Measurements from ENCODE around the gene CFAP57.

- no peak for TF ChIP-seq RAD21 (IDR thresholded peaks at IDR 0.05 in 1 of 2, conservative IDR thresholded peaks at IDR 0.05 in 1 of 2; ENCODE audit: low read depth in 2 of 2, low read length in 2 of 2)
- TF ChIP-seq, protein P1, sequence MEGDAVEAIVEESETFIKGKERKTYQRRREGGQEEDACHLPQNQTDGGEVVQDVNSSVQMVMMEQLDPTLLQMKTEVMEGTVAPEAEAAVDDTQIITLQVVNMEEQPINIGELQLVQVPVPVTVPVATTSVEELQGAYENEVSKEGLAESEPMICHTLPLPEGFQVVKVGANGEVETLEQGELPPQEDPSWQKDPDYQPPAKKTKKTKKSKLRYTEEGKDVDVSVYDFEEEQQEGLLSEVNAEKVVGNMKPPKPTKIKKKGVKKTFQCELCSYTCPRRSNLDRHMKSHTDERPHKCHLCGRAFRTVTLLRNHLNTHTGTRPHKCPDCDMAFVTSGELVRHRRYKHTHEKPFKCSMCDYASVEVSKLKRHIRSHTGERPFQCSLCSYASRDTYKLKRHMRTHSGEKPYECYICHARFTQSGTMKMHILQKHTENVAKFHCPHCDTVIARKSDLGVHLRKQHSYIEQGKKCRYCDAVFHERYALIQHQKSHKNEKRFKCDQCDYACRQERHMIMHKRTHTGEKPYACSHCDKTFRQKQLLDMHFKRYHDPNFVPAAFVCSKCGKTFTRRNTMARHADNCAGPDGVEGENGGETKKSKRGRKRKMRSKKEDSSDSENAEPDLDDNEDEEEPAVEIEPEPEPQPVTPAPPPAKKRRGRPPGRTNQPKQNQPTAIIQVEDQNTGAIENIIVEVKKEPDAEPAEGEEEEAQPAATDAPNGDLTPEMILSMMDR (IDR thresholded peaks at IDR 0.05; ENCODE audit: control extremely low read depth in 1 of 3, insufficient read depth in 1 of 3, low read depth in 1 of 3, low read length in 3 of 3), result no peak
- no peak for TF ChIP-seq KDM5A (IDR thresholded peaks at IDR 0.05; ENCODE audit: low read length)
Measured at GRCh38 chr1:43275826-43276620, 103.9 kb downstream of the CFAP57 start.

Data from H1 (cell line).